Transverse colon (tissue), 4 donors: ENCODE data around the gene GYPB. TPM values are rescaled to one million over a fixed set of nuclear protein-coding genes. Genes with fewer than 3 reads are reported as not detected.
"Not testable (repeated sequence)": the region's sequence is repeated elsewhere in the genome, so short reads cannot be mapped to it uniquely, and the experiment has no call there.

ENCODE experiments used
- DNase-seq: peaks from one replicate; pipeline ENCODE4 v3.0.0-alpha.2; 2019
- H3K27ac ChIP-seq, 4 donors: fragments of 200-600 bp; sonication (generic); 2 replicates each; pipeline ENCODE4 v1.5.1; 2016 to 2018; ENCODE audit warnings: inconsistent platforms in 4 of 4
- H3K27me3 ChIP-seq: fragments of 200-600 bp; sonication (generic); 2 replicates; pipeline ENCODE4 v1.5.1; 2017; ENCODE audit warnings: inconsistent platforms
- H3K36me3 ChIP-seq, 4 donors: fragments of 200-600 bp; sonication (generic); 2 replicates each; pipeline ENCODE4 v1.5.1; 2017 to 2019; ENCODE audit warnings: inconsistent platforms in 4 of 4
- H3K4me1 ChIP-seq, 4 donors: fragments of 200-600 bp; sonication (generic); 2 replicates each; pipeline ENCODE4 v1.5.1; 2017 to 2020; ENCODE audit warnings: inconsistent platforms in 4 of 4
- H3K4me3 ChIP-seq, 4 donors: fragments of 200-600 bp; sonication (generic); 1 replicate in 1 of 4; 2 replicates in 3 of 4; pipeline versions ENCODE4 v1.5.1 to v1.6.1; 2017 to 2019; ENCODE audit warnings: inconsistent platforms in 4 of 4
- H3K9me3 ChIP-seq, 2 donors: fragments of 200-600 bp; sonication (generic); 2 replicates each; pipeline ENCODE4 v1.5.1; 2017 to 2019; ENCODE audit warnings: inconsistent platforms in 2 of 2
- CTCF ChIP-seq, 5 experiments: fragments of 200-600 bp in 3 of 5; fragments of 450-650 bp in 2 of 5; sonication (generic) in 3 of 5; IDR thresholded peaks; 1 replicate in 2 of 5; 2 replicates in 3 of 5; pipeline ENCODE4 v1.5.1; 2016 to 2017; ENCODE audit warnings: antibody characterized with exemption in 5 of 5, inconsistent platforms in 3 of 5, mild to moderate bottlenecking in 2 of 5, moderate library complexity in 1 of 5
- EP300 ChIP-seq: sonication (generic); formaldehyde crosslinking; IDR thresholded peaks from one replicate; pipeline ENCODE4 v1.6.1; 2017; ENCODE audit warnings: antibody characterized with exemption, low read depth
- POLR2A ChIP-seq: fragments of 450-650 bp; IDR thresholded peaks from one replicate; pipeline ENCODE4 v1.6.1; 2016; ENCODE audit warnings: antibody characterized with exemption, mild to moderate bottlenecking, moderate library complexity
- POLR2AphosphoS5 ChIP-seq, 3 donors: sonication (generic); formaldehyde crosslinking; IDR thresholded peaks; one replicate each; pipeline ENCODE4 v1.6.1; 2016; ENCODE audit warnings: antibody characterized with exemption in 3 of 3
- WGBS, 2 donors: methylation state at CpG; one replicate each; pipeline ENCODE4 v1.1.5; 2018; ENCODE audit warnings: low coverage in 1 of 2; 5-methylcytosine and 5-hydroxymethylcytosine counted together
- in situ Hi-C, 4 donors: fragments of 200-750 bp; cut with MboI; loops; one replicate each; pipeline versions ENCODE4 v1.15.0 to v1.15.1; 2017; ENCODE audit warnings: low sequenced_read_pairs in 3 of 4, low pct_ligation_motif_present in 1 of 4, low pct_unique_long_range_greater_than_20kb in 1 of 4
- intact Hi-C: fragments of 100-400 bp; cut with DNase I; formaldehyde crosslinking; loops from one replicate; pipeline ENCODE4 v1.15.1; 2023; ENCODE audit warnings: low total_unique reads
- total RNA-seq, 4 donors: library from RNA; depleted of rRNA; stranded (reverse); fragments of >200 nt; gene quantifications; one replicate each; pipeline ENCODE4 v1.1.0, GENCODE V29; 2016

Gene GYPB
- total RNA-seq, 4 donors from 2014 or later = not detected

- H3K4me3 ChIP-seq, H3K27me3 ChIP-seq, H3K9me3 ChIP-seq, intact Hi-C loops, H3K27ac ChIP-seq, H3K36me3 ChIP-seq, DNase-seq, in situ Hi-C loops, H3K4me1 ChIP-seq: not testable (repeated sequence)
- peak in 4 of 5 experiments; percentile 25 to 44 (median 38) for TF ChIP-seq CTCF (IDR thresholded peaks at IDR 0.05)
- WGBS, 2 donors = 23 to 26% methylated on average over 3 to 4 of the region's 4 CpGs
Observed at GRCh38 chr4:144021336-144021990, 2.3 kb upstream of the GYPB start.

DNA sequence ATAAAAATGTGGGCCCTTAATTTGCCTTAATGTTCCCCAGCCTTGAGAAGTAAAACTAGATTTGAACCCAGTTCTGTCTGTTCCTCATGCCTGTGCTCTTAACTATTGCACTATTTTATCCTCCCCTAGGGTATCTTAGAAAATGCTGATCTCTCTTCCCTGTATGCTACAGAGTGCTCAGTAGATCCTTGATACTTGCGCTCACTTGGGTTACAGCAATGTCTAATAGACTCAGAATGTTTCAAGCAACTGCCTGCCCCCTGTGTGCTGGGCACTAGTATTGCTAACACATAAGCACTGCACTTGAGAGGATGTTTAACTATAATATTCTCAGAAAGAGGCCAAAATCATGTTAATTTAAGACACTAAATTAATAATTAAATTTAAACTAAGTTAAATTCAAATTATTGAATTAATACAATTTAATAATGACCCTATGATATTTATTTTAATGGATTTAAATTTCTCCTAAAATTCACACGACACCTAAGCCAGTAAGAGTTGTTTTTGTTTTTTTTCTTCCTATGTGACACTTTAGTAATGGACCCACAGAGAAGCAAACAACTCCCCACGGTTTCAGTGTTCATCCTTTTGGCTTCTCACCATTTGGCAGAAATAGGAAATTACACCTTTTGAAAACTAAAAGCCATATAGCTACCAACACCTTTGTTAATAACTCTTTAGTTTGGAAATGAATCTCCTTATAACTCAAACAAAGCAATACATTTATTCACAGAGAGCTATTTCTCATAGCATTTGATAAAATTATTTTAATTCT lies 768 bp downstream of the GYPB start:
- H3K4me3 ChIP-seq, intact Hi-C loops, H3K27ac ChIP-seq, DNase-seq, in situ Hi-C loops, H3K27me3 ChIP-seq, H3K9me3 ChIP-seq, H3K4me1 ChIP-seq, H3K36me3 ChIP-seq: not testable (repeated sequence)
- 55 to 74% methylated on average over 2 to 3 of the region's 3 CpGs for WGBS, 2 donors

DNA sequence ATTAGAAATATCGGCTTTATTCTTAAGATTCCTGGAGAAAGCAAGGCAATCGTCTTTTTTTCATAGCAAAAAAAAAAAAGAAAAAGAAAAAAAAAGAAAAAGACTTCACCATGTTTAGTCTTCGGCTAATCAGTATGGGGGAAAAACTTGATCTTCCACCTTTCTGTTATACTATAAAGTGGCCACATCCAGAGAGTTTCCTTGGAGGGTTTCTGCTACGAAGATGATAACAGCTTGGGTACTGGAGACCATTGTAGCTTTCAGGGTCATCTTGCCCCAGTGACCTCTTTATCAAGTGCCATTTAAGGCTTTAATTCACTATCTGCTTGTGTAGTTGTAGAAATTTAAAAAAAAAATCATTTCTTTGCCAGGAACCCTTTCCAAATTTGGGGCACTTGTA lies 1.9 kb downstream of the GYPB start:
- H3K27ac ChIP-seq, H3K4me3 ChIP-seq, H3K27me3 ChIP-seq, H3K36me3 ChIP-seq, H3K9me3 ChIP-seq, DNase-seq, in situ Hi-C loops, H3K4me1 ChIP-seq, intact Hi-C loops: not testable (repeated sequence)
- WGBS, 2 donors = 72 to 74% methylated on average over 4 of the region's 4 CpGs

- in situ Hi-C loops, H3K27ac ChIP-seq, H3K27me3 ChIP-seq, intact Hi-C loops, H3K36me3 ChIP-seq, H3K9me3 ChIP-seq, H3K4me3 ChIP-seq, DNase-seq, H3K4me1 ChIP-seq: not testable (repeated sequence)
- WGBS, 2 donors = 72 to 82% methylated on average over 2 of the region's 2 CpGs
Observed at GRCh38 chr4:144016057-144016605, 3.0 kb downstream of the GYPB start.

DNA sequence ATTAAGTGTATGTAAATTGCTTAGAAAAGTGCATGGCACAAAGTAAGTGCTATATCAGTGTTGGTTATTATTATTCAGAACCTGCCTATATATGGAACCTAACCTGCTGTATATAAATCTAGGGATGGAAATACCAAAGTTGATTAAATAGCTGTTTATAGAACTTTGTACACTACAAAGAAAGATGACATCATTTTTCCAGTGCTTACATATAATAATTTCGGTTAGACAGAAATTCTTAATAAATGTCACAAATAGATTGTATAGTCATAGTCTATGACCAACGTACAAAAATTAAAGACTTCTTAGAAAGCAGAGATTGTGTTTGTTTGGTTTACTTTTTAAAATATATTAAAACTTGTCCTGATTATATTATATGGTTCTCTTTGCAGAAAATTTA lies 4.4 kb downstream of the GYPB start:
- intact Hi-C loops (no loop called here), in situ Hi-C loops (no loop called here)
- Histone ChIP-seq H3K27ac (no peak overlapping the region), H3K4me3 (no peak overlapping the region), H3K9me3 (no peaks in the 10 kb centered on the region), H3K36me3 (no peaks in the 10 kb centered on the region), H3K4me1 (no peaks in the 10 kb centered on the region), H3K27me3 (no peaks in the 10 kb centered on the region)
- DNase-seq = no peak
- TF ChIP-seq POLR2AphosphoS5 (IDR thresholded peaks at IDR 0.05) (no peak), CTCF (IDR thresholded peaks at IDR 0.05) (no peak), POLR2A (no peak), EP300 (no peak)
- WGBS, 2 donors = 68 to 75% methylated on average over 2 of the region's 2 CpGs

GRCh38 chr4:144008602-144009001 lies 10.6 kb downstream of the GYPB start:
- H3K4me1 ChIP-seq, H3K27ac ChIP-seq, H3K36me3 ChIP-seq, DNase-seq, H3K27me3 ChIP-seq, intact Hi-C loops, H3K9me3 ChIP-seq, H3K4me3 ChIP-seq, in situ Hi-C loops: not testable (repeated sequence)
- WGBS, 2 donors = 87 to 88% methylated on average over 3 of the region's 3 CpGs

GRCh38 chr4:144007960-144008359 lies 11.2 kb downstream of the GYPB start:
- in situ Hi-C loops, DNase-seq, H3K9me3 ChIP-seq, H3K36me3 ChIP-seq, H3K27ac ChIP-seq, intact Hi-C loops, H3K27me3 ChIP-seq, H3K4me3 ChIP-seq, H3K4me1 ChIP-seq: not testable (repeated sequence)
- WGBS, 2 donors = 86 to 88% methylated on average over 1 of the region's 1 CpG

GRCh38 chr4:144006200-144006803 lies 12.9 kb downstream of the GYPB start:
- H3K9me3 ChIP-seq, H3K4me3 ChIP-seq, H3K4me1 ChIP-seq, H3K36me3 ChIP-seq, in situ Hi-C loops, H3K27me3 ChIP-seq, DNase-seq, H3K27ac ChIP-seq, intact Hi-C loops: not testable (repeated sequence)
- WGBS, 2 donors = 83 to 92% methylated on average over 2 of the region's 2 CpGs
